LNCaP clone FGC (cell line): ENCODE measurements around the gene ZDHHC5.

Experiments
- DNase-seq: peaks from one replicate; pipeline ENCODE4 v3.0.0-alpha.2; 2011; ENCODE audit warnings: low read depth
- H3K4me3 ChIP-seq: 2 replicates; pipeline ENCODE4 v1.5.1; 2011; ENCODE audit warnings: mild to moderate bottlenecking, low read depth, low read length, control low read depth
- TF ChIP-seq, protein P1 (sequence below): IDR thresholded peaks from 2 replicates; pipeline ENCODE4 v1.5.1; 2012; ENCODE audit warnings: mild to moderate bottlenecking; ENCODE audit not compliant: control insufficient read depth, insufficient read depth; ENCODE audit errors: extremely low read depth

Gene ZDHHC5, protein sequence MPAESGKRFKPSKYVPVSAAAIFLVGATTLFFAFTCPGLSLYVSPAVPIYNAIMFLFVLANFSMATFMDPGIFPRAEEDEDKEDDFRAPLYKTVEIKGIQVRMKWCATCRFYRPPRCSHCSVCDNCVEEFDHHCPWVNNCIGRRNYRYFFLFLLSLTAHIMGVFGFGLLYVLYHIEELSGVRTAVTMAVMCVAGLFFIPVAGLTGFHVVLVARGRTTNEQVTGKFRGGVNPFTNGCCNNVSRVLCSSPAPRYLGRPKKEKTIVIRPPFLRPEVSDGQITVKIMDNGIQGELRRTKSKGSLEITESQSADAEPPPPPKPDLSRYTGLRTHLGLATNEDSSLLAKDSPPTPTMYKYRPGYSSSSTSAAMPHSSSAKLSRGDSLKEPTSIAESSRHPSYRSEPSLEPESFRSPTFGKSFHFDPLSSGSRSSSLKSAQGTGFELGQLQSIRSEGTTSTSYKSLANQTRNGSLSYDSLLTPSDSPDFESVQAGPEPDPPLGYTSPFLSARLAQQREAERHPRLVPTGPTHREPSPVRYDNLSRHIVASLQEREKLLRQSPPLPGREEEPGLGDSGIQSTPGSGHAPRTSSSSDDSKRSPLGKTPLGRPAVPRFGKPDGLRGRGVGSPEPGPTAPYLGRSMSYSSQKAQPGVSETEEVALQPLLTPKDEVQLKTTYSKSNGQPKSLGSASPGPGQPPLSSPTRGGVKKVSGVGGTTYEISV

GRCh38 chr11:57667736-57668433 lies at the start of gene ZDHHC5:
TSS of gene ZDHHC5 (plus strand) at chr11:57668114. CDS start at chr11:57673091, 4,977 bp downstream.
- TF ChIP-seq, protein P1, sequence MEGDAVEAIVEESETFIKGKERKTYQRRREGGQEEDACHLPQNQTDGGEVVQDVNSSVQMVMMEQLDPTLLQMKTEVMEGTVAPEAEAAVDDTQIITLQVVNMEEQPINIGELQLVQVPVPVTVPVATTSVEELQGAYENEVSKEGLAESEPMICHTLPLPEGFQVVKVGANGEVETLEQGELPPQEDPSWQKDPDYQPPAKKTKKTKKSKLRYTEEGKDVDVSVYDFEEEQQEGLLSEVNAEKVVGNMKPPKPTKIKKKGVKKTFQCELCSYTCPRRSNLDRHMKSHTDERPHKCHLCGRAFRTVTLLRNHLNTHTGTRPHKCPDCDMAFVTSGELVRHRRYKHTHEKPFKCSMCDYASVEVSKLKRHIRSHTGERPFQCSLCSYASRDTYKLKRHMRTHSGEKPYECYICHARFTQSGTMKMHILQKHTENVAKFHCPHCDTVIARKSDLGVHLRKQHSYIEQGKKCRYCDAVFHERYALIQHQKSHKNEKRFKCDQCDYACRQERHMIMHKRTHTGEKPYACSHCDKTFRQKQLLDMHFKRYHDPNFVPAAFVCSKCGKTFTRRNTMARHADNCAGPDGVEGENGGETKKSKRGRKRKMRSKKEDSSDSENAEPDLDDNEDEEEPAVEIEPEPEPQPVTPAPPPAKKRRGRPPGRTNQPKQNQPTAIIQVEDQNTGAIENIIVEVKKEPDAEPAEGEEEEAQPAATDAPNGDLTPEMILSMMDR = peak; percentile 27
- peak; percentile 99 for DNase-seq
- peak within 1 kb of the TSS; percentile 86 for H3K4me3 ChIP-seq

DNA sequence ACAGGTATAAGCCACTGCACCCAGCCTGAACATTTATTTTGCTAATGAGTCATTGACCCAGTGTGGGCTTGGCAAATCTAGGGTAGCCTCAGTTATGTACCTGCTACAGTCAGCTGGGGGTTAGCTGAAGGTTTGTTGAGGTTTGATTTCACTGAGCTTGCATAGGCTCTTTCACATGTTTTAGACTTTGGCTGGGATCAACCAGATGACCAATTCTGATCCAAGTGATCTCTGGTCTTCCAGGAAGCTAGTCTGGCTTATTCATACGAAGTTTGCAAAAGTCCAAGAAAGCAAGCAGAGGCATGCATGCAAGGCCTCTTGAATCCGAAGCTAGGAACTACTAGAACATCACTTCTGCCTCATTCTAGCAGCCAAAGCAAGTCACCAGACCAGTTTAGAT lies 49.5 kb upstream of the ZDHHC5 start:
- DNase-seq = no peak
- TF ChIP-seq, protein P1 = no peak
- H3K4me3 ChIP-seq = no peak overlapping the region

DNA sequence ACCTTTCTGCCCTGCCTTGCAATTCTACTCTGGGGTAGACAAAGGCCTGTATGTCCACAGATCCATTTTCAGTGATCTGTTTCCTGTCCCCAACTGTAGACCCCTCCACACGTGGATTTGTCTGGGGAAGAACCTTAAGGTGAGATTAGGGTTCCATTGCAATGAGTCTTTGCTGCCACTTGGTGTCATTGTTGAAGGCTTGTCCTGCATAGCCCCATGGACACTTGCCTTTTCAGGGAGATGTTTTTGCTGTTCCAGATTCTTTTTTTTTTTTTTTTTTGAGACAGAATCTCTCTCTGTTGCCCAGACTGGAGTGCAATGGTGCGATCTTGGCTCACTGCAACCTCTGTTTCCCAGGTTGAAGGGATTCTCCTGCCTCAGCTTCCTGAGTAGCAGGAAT lies 48.6 kb upstream of the ZDHHC5 start:
- TF ChIP-seq, protein P1 = no peak
- no peak for DNase-seq
- H3K4me3 ChIP-seq = no peak overlapping the region

- TF ChIP-seq, protein P1 = no peak
- no peak overlapping the region for H3K4me3 ChIP-seq
- DNase-seq = no peak
Observed at GRCh38 chr11:57620467-57620866, 47.4 kb upstream of the ZDHHC5 start.

DNA sequence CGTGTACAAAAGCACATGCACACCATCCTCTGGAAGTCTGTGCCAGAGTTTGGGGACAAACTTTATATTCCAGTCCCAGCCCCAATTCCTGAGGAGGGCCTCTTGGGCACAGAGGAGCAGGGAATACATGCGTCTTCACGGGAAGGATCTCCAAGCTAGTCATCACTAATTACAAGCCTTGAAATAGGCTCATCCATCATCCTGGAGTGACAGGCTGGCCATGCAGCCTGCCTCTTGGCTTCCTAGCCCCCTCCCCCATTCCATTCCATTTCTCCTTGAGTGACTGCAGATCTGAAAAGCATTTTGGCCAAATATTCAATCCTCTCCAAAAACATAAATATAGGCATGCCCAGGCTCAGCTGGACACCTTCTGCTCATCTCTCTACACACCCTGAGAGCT lies 45.7 kb upstream of the ZDHHC5 start:
- TF ChIP-seq, protein P1 = no peak
- no peak overlapping the region for H3K4me3 ChIP-seq
- DNase-seq = no peak

DNA sequence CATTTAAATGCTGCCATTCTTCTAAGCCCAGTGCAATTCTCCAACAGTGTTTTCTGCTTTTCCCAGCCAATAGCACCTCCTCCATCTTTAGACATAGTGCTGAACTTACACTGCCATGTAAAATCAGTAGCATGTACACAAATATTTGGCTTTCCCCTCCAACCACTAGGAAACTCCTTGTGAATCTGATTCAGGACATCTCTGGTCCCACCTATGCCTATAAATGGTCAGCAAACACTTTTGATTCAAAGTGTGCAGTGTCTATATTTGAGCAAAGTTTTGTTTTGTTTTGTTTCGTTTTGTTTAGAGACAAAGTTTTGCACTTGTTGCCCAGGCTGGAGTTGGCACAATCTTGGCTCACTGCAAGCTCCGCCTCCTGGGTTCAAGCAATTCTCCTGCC lies 43.0 kb upstream of the ZDHHC5 start:
- TF ChIP-seq, protein P1 = no peak
- H3K4me3 ChIP-seq = no peak overlapping the region
- DNase-seq = no peak
